ENCODE results near the gene SLFN13. TPM values are rescaled to one million over a fixed set of nuclear protein-coding genes. Genes with fewer than 3 reads are reported as not detected.
"Not testable (repeated sequence)": the region's sequence is repeated elsewhere in the genome, so short reads cannot be mapped to it uniquely, and the experiment has no call there.

The SLFN13 gene
- total and polyA plus RNA-seq, 8 donors, result 23.0 to 38.2 (median 28.2) TPM

GRCh38 chr17:35406568-35406967, 42.0 kb downstream of the SLFN13 start:
- no peak overlapping the region for H3K27ac ChIP-seq
- intact Hi-C loops (cut with DNase I), result no loop called here
- H3K9me3 ChIP-seq, result no peaks in the 10 kb centered on the region
- H3K36me3 ChIP-seq, result peaks cover 0 to 38% of the 10 kb centered on the region in 2 donors
- no peaks in the 10 kb centered on the region for H3K27me3 ChIP-seq
- TF ChIP-seq, protein P1, sequence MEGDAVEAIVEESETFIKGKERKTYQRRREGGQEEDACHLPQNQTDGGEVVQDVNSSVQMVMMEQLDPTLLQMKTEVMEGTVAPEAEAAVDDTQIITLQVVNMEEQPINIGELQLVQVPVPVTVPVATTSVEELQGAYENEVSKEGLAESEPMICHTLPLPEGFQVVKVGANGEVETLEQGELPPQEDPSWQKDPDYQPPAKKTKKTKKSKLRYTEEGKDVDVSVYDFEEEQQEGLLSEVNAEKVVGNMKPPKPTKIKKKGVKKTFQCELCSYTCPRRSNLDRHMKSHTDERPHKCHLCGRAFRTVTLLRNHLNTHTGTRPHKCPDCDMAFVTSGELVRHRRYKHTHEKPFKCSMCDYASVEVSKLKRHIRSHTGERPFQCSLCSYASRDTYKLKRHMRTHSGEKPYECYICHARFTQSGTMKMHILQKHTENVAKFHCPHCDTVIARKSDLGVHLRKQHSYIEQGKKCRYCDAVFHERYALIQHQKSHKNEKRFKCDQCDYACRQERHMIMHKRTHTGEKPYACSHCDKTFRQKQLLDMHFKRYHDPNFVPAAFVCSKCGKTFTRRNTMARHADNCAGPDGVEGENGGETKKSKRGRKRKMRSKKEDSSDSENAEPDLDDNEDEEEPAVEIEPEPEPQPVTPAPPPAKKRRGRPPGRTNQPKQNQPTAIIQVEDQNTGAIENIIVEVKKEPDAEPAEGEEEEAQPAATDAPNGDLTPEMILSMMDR (IDR thresholded peaks at IDR 0.05), result no peak
- DNase-seq, result no peak
- H3K4me1 ChIP-seq, result no peaks in the 10 kb centered on the region
- no peak overlapping the region for H3K4me3 ChIP-seq
- no peak for ATAC-seq

DNA sequence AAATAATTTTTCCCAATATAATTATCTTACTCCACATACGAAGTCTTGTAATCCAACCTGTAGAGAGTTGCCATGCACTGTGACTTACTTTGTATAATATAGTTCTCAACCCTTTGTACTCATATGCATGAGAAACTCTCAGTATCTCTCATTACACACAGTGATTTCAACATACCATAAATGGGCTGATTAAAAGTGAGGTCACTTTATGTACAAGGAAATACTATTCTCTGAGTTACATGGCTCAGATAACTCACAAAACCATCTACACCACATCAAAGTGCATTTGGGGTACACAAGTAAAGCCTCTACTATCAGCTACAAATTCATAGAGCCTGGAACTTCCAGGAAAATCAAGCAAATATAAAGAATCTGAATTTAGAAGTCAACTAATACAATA, 44.2 kb downstream of the SLFN13 start:
- no peaks in the 10 kb centered on the region for H3K4me1 ChIP-seq
- intact Hi-C loops (cut with DNase I), result no loop called here
- H3K27me3 ChIP-seq, result no peaks in the 10 kb centered on the region
- H3K4me3 ChIP-seq, result no peak overlapping the region
- H3K36me3 ChIP-seq, result peaks cover 0 to 18% of the 10 kb centered on the region in 2 donors
- TF ChIP-seq, protein P1 (IDR thresholded peaks at IDR 0.05), result no peak
- H3K27ac ChIP-seq, result no peak overlapping the region
- ATAC-seq, result no peak
- H3K9me3 ChIP-seq, result no peaks in the 10 kb centered on the region
- DNase-seq, result no peak

GRCh38 chr17:35393783-35394182, 54.8 kb downstream of the SLFN13 start:
- H3K27me3 ChIP-seq; DNase-seq; H3K4me1 ChIP-seq; H3K27ac ChIP-seq; H3K36me3 ChIP-seq; intact Hi-C loops (cut with DNase I); H3K4me3 ChIP-seq; H3K9me3 ChIP-seq; ATAC-seq: not testable (repeated sequence)

GRCh38 chr17:35390663-35391062, 57.9 kb downstream of the SLFN13 start:
- H3K4me1 ChIP-seq, result peaks cover 0 to 9% of the 10 kb centered on the region in 2 donors
- TF ChIP-seq, protein P1 (IDR thresholded peaks at IDR 0.05), result no peak
- no peak overlapping the region for H3K27ac ChIP-seq
- DNase-seq (no peak), ATAC-seq (peak; percentile 35)
- no peaks in the 10 kb centered on the region for H3K27me3 ChIP-seq
- H3K4me3 ChIP-seq, result no peak overlapping the region
- H3K9me3 ChIP-seq, result no peaks in the 10 kb centered on the region
- intact Hi-C loops (cut with DNase I), result no loop called here
- no peaks in the 10 kb centered on the region for H3K36me3 ChIP-seq

- Histone ChIP-seq H3K4me3 (no peak overlapping the region), H3K27me3 (no peaks in the 10 kb centered on the region), H3K27ac (no peak overlapping the region), H3K36me3 (no peaks in the 10 kb centered on the region), H3K4me1 (peaks cover 0 to 9% of the 10 kb centered on the region in 2 donors), H3K9me3 (no peaks in the 10 kb centered on the region)
- ATAC-seq (no peak), DNase-seq (no peak)
- TF ChIP-seq, protein P1 (IDR thresholded peaks at IDR 0.05), result no peak
- intact Hi-C loops (cut with DNase I), result no loop called here
Measured at GRCh38 chr17:35390156-35390555, 58.4 kb downstream of the SLFN13 start.

- Histone ChIP-seq H3K4me3 (no peak overlapping the region), H3K9me3 (no peaks in the 10 kb centered on the region), H3K4me1 (peaks cover 0 to 9% of the 10 kb centered on the region in 2 donors), H3K27ac (no peak overlapping the region), H3K36me3 (no peaks in the 10 kb centered on the region), H3K27me3 (no peaks in the 10 kb centered on the region)
- TF ChIP-seq, protein P1 (IDR thresholded peaks at IDR 0.05), result no peak
- intact Hi-C loops (cut with DNase I), result no loop called here
- ATAC-seq, result no peak
- DNase-seq, result no peak
Measured at GRCh38 chr17:35387496-35387895, 61.1 kb downstream of the SLFN13 start.

Data from left lung (tissue), 10 donors.